Mesenchymal stem cell (in vitro differentiated cells and primary cell): ENCODE measurements around the gene AK5.

ENCODE experiments used
- DNase-seq: peaks from one replicate; pipeline ENCODE4 v3.0.0-alpha.2; 2013
- H2AFZ ChIP-seq: one replicate; pipeline ENCODE4 v1.6.1; 2013; ENCODE audit warnings: low read depth, mild to moderate bottlenecking, control low read depth, inconsistent platforms, low read length, moderate library complexity
- H2AK5ac ChIP-seq: 2 replicates; pipeline ENCODE4 v1.6.1; 2013; ENCODE audit warnings: low read length, moderate library complexity, mild to moderate bottlenecking, inconsistent platforms; ENCODE audit not compliant: severe bottlenecking
- H2BK120ac ChIP-seq: one replicate; pipeline ENCODE4 v1.6.1; 2013; ENCODE audit warnings: low read depth, mild to moderate bottlenecking, inconsistent platforms, low read length, moderate library complexity
- H2BK12ac ChIP-seq, 2 experiments: one replicate each; pipeline ENCODE4 v1.6.1; 2013; ENCODE audit warnings: inconsistent platforms in 2 of 2, low read length in 2 of 2, mild to moderate bottlenecking in 2 of 2, moderate library complexity in 2 of 2, control low read depth in 1 of 2
- H2BK15ac ChIP-seq: one replicate; pipeline ENCODE4 v1.6.1; 2013; ENCODE audit warnings: mild to moderate bottlenecking, low read depth, inconsistent platforms; ENCODE audit not compliant: poor library complexity, severe bottlenecking
- H2BK5ac ChIP-seq: 2 replicates; pipeline ENCODE4 v1.6.1; 2013; ENCODE audit warnings: low read depth, mild to moderate bottlenecking, low read length, control low read depth, inconsistent platforms; ENCODE audit not compliant: poor library complexity, severe bottlenecking
- H3K14ac ChIP-seq, 2 experiments: one replicate each; pipeline ENCODE4 v1.6.1; 2013; ENCODE audit warnings: inconsistent platforms in 2 of 2, low read length in 2 of 2, control low read depth in 1 of 2, mild to moderate bottlenecking in 1 of 2, moderate library complexity in 1 of 2
- H3K18ac ChIP-seq, 2 experiments: one replicate each; pipeline ENCODE4 v1.6.1; 2013; ENCODE audit warnings: inconsistent platforms in 2 of 2, low read length in 2 of 2, control low read depth in 1 of 2, low read depth in 1 of 2, mild to moderate bottlenecking in 1 of 2
- H3K23ac ChIP-seq, 2 experiments: one replicate each; pipeline ENCODE4 v1.6.1; 2013; ENCODE audit warnings: inconsistent platforms in 2 of 2, low read length in 2 of 2, mild to moderate bottlenecking in 2 of 2, moderate library complexity in 2 of 2, control low read depth in 1 of 2
- H3K27ac ChIP-seq: 2 replicates; pipeline ENCODE4 v1.5.1; 2013; ENCODE audit warnings: mild to moderate bottlenecking, moderate library complexity, low read length, control low read depth, inconsistent platforms; ENCODE audit not compliant: poor library complexity, severe bottlenecking
- H3K27me3 ChIP-seq, 2 experiments: 2 replicates each; pipeline versions ENCODE4 v1.6.1 to v1.7.0; 2013; ENCODE audit warnings: low read length in 2 of 2, mild to moderate bottlenecking in 2 of 2, moderate library complexity in 2 of 2, control low read depth in 1 of 2, inconsistent platforms in 1 of 2; ENCODE audit not compliant: control insufficient read depth in 1 of 2, insufficient read depth in 1 of 2
- H3K36me3 ChIP-seq, 2 experiments: 2 replicates each; pipeline versions ENCODE4 v1.6.1 to v1.7.0; 2013; ENCODE audit warnings: low read length in 2 of 2, control low read depth in 1 of 2, inconsistent platforms in 1 of 2, low read depth in 1 of 2, mild to moderate bottlenecking in 1 of 2; ENCODE audit not compliant: insufficient read depth in 2 of 2, control insufficient read depth in 1 of 2
- H3K4ac ChIP-seq, 2 experiments: one replicate each; pipeline ENCODE4 v1.6.1; 2013; ENCODE audit warnings: inconsistent platforms in 2 of 2, low read length in 2 of 2, mild to moderate bottlenecking in 2 of 2, moderate library complexity in 2 of 2, control low read depth in 1 of 2, low read depth in 1 of 2
- H3K4me1 ChIP-seq: 2 replicates; pipeline ENCODE4 v1.6.1; 2013; ENCODE audit warnings: low read depth, low read length, control low read depth; ENCODE audit not compliant: control insufficient read depth, insufficient read depth
- H3K4me2 ChIP-seq: 2 replicates; pipeline ENCODE4 v1.6.1; 2013; ENCODE audit warnings: low read length, mild to moderate bottlenecking, inconsistent platforms; ENCODE audit not compliant: poor library complexity, severe bottlenecking
- H3K4me3 ChIP-seq, 2 experiments: 2 replicates each; pipeline versions ENCODE4 v1.5.1 to v1.7.0; 2013; ENCODE audit warnings: low read length in 2 of 2, mild to moderate bottlenecking in 2 of 2, control low read depth in 1 of 2, low read depth in 1 of 2; ENCODE audit not compliant: insufficient read depth in 1 of 2
- H3K79me1 ChIP-seq: replicated peaks from 2 replicates; pipeline ENCODE4 v1.6.1; 2013; ENCODE audit warnings: mild to moderate bottlenecking, control low read depth, low read length, inconsistent platforms; ENCODE audit not compliant: poor library complexity, severe bottlenecking
- H3K9ac ChIP-seq: 2 replicates; pipeline ENCODE4 v1.7.0; 2013; ENCODE audit warnings: mild to moderate bottlenecking, low read length, moderate library complexity
- H3K9me3 ChIP-seq: 2 replicates; pipeline ENCODE4 v1.7.0; 2013; ENCODE audit warnings: mild to moderate bottlenecking, low read length; ENCODE audit not compliant: control insufficient read depth
- H4K8ac ChIP-seq: one replicate; pipeline ENCODE4 v1.6.1; 2013; ENCODE audit warnings: inconsistent platforms, mild to moderate bottlenecking, low read length, moderate library complexity
- H4K91ac ChIP-seq: one replicate; pipeline ENCODE4 v1.6.1; 2013; ENCODE audit warnings: mild to moderate bottlenecking, low read length, inconsistent platforms
- WGBS: methylation state at CpG from one replicate; pipeline ENCODE4 v1.1.7; 2013; ENCODE audit warnings: mixed read lengths; 5-methylcytosine and 5-hydroxymethylcytosine counted together

Gene AK5

GRCh38 chr1:77292551-77292950 lies 10.7 kb downstream of the AK5 start:
- Histone ChIP-seq H3K4ac (no peak overlapping the region), H3K27ac (no peak overlapping the region), H2AK5ac (no peak overlapping the region), H2BK15ac (no peak overlapping the region), H4K8ac (no peak overlapping the region), H3K14ac (no peak overlapping the region), H2BK120ac (no peak overlapping the region), H3K27me3 (no peaks in the 10 kb centered on the region), H3K36me3 (peaks cover 0 to 13% of the 10 kb centered on the region in 2 experiments), H2AFZ (no peak overlapping the region), H3K4me2 (no peak overlapping the region), H2BK5ac (no peak overlapping the region), H3K9me3 (no peaks in the 10 kb centered on the region), H3K18ac (no peak overlapping the region), H2BK12ac (no peak overlapping the region), H3K4me3 (no peak overlapping the region), H3K23ac (no peak overlapping the region), H3K4me1 (no peaks in the 10 kb centered on the region), H3K9ac (no peak overlapping the region), H4K91ac (no peak overlapping the region), H3K79me1 (peaks cover 17% of the 10 kb centered on the region)
- DNase-seq = no peak
- WGBS = 89% methylated on average over 4 of the region's 4 CpGs

- no peak overlapping the region for H2BK15ac ChIP-seq
- H3K23ac ChIP-seq = no peak overlapping the region
- no peaks in the 10 kb centered on the region for H3K4me1 ChIP-seq
- H3K4me2 ChIP-seq = no peak overlapping the region
- WGBS = no CpG with 5 or more reads among the region's 1 CpG
- H3K9ac ChIP-seq = no peak overlapping the region
- peaks cover 4 to 5% of the 10 kb centered on the region in 2 experiments for H3K36me3 ChIP-seq
- H3K14ac ChIP-seq = no peak overlapping the region
- H3K27ac ChIP-seq = no peak overlapping the region
- no peak overlapping the region for H2AK5ac ChIP-seq
- H3K4ac ChIP-seq = no peak overlapping the region
- no peak overlapping the region for H4K91ac ChIP-seq
- H3K18ac ChIP-seq = no peak overlapping the region
- H3K9me3 ChIP-seq = no peaks in the 10 kb centered on the region
- DNase-seq = no peak
- H3K27me3 ChIP-seq = no peaks in the 10 kb centered on the region
- H4K8ac ChIP-seq = no peak overlapping the region
- peaks cover 3% of the 10 kb centered on the region for H3K79me1 ChIP-seq
- no peak overlapping the region for H2AFZ ChIP-seq
- no peak overlapping the region for H2BK12ac ChIP-seq
- H3K4me3 ChIP-seq = no peak overlapping the region
- no peak overlapping the region for H2BK120ac ChIP-seq
- H2BK5ac ChIP-seq = no peak overlapping the region
Observed at GRCh38 chr1:77300566-77300965, 18.7 kb downstream of the AK5 start.

GRCh38 chr1:77303387-77303786 lies 21.6 kb downstream of the AK5 start:
- no peak for DNase-seq
- WGBS = 72% methylated on average over 3 of the region's 3 CpGs

GRCh38 chr1:77308889-77309621 lies 27.2 kb downstream of the AK5 start:
- peaks cover 0 to 4% of the 10 kb centered on the region in 2 experiments for H3K36me3 ChIP-seq
- peaks cover 20% of the 10 kb centered on the region for H3K79me1 ChIP-seq
- WGBS = 68% methylated on average over 4 of the region's 8 CpGs
- no peak overlapping the region for H3K9ac ChIP-seq
- no peaks in the 10 kb centered on the region for H3K27me3 ChIP-seq
- no peak overlapping the region for H2BK15ac ChIP-seq
- no peak overlapping the region for H4K91ac ChIP-seq
- H2BK120ac ChIP-seq = no peak overlapping the region
- no peak overlapping the region for H3K18ac ChIP-seq
- H2BK12ac ChIP-seq = no peak overlapping the region
- H2BK5ac ChIP-seq = no peak overlapping the region
- no peak overlapping the region for H3K4me3 ChIP-seq
- H3K27ac ChIP-seq = no peak overlapping the region
- H3K9me3 ChIP-seq = no peaks in the 10 kb centered on the region
- H3K23ac ChIP-seq = no peak overlapping the region
- no peak overlapping the region for H3K4ac ChIP-seq
- H2AFZ ChIP-seq = no peak overlapping the region
- H3K4me1 ChIP-seq = no peaks in the 10 kb centered on the region
- H4K8ac ChIP-seq = no peak overlapping the region
- H2AK5ac ChIP-seq = no peak overlapping the region
- DNase-seq = no peak
- no peak overlapping the region for H3K4me2 ChIP-seq
- no peak overlapping the region for H3K14ac ChIP-seq

More at GRCh38 chr1:77303387-77303786, 21.6 kb downstream of the AK5 start:
- H3K27ac ChIP-seq = no peak overlapping the region
- H3K23ac ChIP-seq = no peak overlapping the region
- no peak overlapping the region for H2BK15ac ChIP-seq
- no peak overlapping the region for H2BK12ac ChIP-seq
- H3K9ac ChIP-seq = no peak overlapping the region
- H3K4me2 ChIP-seq = no peak overlapping the region
- H3K9me3 ChIP-seq = no peaks in the 10 kb centered on the region
- no peak overlapping the region for H4K91ac ChIP-seq
- H2AK5ac ChIP-seq = no peak overlapping the region
- H3K4ac ChIP-seq = no peak overlapping the region
- H2BK120ac ChIP-seq = no peak overlapping the region
- H3K14ac ChIP-seq = no peak overlapping the region
- H3K36me3 ChIP-seq = peaks cover 4 to 5% of the 10 kb centered on the region in 2 experiments
- no peak overlapping the region for H3K18ac ChIP-seq
- H3K79me1 ChIP-seq = peaks cover 12% of the 10 kb centered on the region
- no peak overlapping the region for H3K4me3 ChIP-seq
- H2BK5ac ChIP-seq = no peak overlapping the region
- no peaks in the 10 kb centered on the region for H3K4me1 ChIP-seq
- no peak overlapping the region for H2AFZ ChIP-seq
- no peak overlapping the region for H4K8ac ChIP-seq
- H3K27me3 ChIP-seq = no peaks in the 10 kb centered on the region
